Ovary (tissue), 9 donors: Measurements from ENCODE around the gene USH2A. TPM values are rescaled to one million over a fixed set of nuclear protein-coding genes. Genes with fewer than 3 reads are reported as not detected.

Experiments used
- DNase-seq, 5 donors: peaks; one replicate each; pipeline ENCODE4 v3.0.0-alpha.2; 2019 to 2020
- H3K27ac ChIP-seq, 2 donors: fragments of 200-600 bp; one replicate each; pipeline versions ENCODE4 v1.5.1 to v1.8.0; 2019 to 2022
- H3K27me3 ChIP-seq: fragments of 200-600 bp; one replicate; pipeline ENCODE4 v1.8.0; 2022
- H3K36me3 ChIP-seq: fragments of 200-600 bp; sonication (generic); one replicate; pipeline ENCODE4 v1.5.1; 2019
- H3K4me1 ChIP-seq: one replicate; pipeline ENCODE4 v1.8.1; 2013; ENCODE audit warnings: mild to moderate bottlenecking, moderate library complexity; ENCODE audit not compliant: insufficient read depth
- H3K4me3 ChIP-seq: fragments of 200-600 bp; sonication (generic); one replicate; pipeline ENCODE4 v1.5.1; 2017
- H3K9me3 ChIP-seq, 2 donors: fragments of 200-600 bp in 1 of 2; sonication (generic) in 1 of 2; one replicate each; pipeline versions ENCODE4 v1.5.1 to v1.8.1; 2013 to 2019; ENCODE audit warnings: mild to moderate bottlenecking in 1 of 2, moderate library complexity in 1 of 2
- EP300 ChIP-seq: sonication (generic); formaldehyde crosslinking; IDR thresholded peaks from one replicate; pipeline ENCODE4 v1.6.1; 2017; ENCODE audit warnings: antibody characterized with exemption
- POLR2A ChIP-seq: fragments of 450-650 bp; IDR thresholded peaks from one replicate; pipeline ENCODE4 v1.6.1; 2017; ENCODE audit warnings: antibody characterized with exemption, mild to moderate bottlenecking, moderate library complexity
- WGBS, 3 donors: extraction: QIAGEN DNeasy Blood & Tissue Kit in 1 of 3; methylation state at CpG; one replicate each; pipeline versions ENCODE4 v1.1.5 to v1.1.7; 2013 to 2017; 5-methylcytosine and 5-hydroxymethylcytosine counted together
- intact Hi-C, 4 donors: fragments of 100-400 bp; cut with DNase I; formaldehyde crosslinking; loops; one replicate each; pipeline versions ENCODE4 v1.11.0 to v1.15.1; 2022 to 2023
- polyA plus RNA-seq, 2 donors: library from polyadenylated mRNA; stranded (reverse); fragments of 200-250 nt in 1 of 2; fragments of 350-450 nt in 1 of 2; fragmentation: Illumina TruSeq in 1 of 2; extraction: RNeasy Lipid Tissue Mini Kit (QIAGEN cat#74804) in 1 of 2; gene quantifications; one replicate each; pipeline ENCODE4 v1.2.3, GENCODE V29; 2013 to 2014
- total RNA-seq, 7 donors: library from RNA; depleted of rRNA in 2 of 7; stranded (reverse); fragments of >200 nt in 2 of 7; fragmentation: NEBNext Ultra II Directional in 3 of 7; extraction: Animal tissue kit (Norgen Biotek cat#: 25700) in 3 of 7; gene quantifications; one replicate each; pipeline versions ENCODE4 v1.1.0 to v1.2.4, GENCODE V29; 2016 to 2023
- TF ChIP-seq, protein P1 (sequence below), 3 donors: fragments of 450-650 bp in 2 of 3; fragments of 200-600 bp in 1 of 3; IDR thresholded peaks; one replicate each; pipeline versions ENCODE4 v1.5.1 to v1.8.0; 2016 to 2022; ENCODE audit warnings: antibody characterized with exemption in 3 of 3, mild to moderate bottlenecking in 1 of 3
- donor health status: DM: no; HTN: no; CAD: no; lungs with moderate emphysema.
- donor health status: DM: no; HTN: no; CAD: no.
- donor health status: Bipolar disorder and iron deficiency.
- donor health status: DM: yes; HTN: yes; CAD: no.
- donor health status: DM: no; HTN: no; CAD: no.
- donor health status: DM: yes; HTN: yes; CAD: no.

Gene USH2A
- total and polyA plus RNA-seq, 9 donors: 0.01 to 0.11 TPM; not detected in 7

DNA sequence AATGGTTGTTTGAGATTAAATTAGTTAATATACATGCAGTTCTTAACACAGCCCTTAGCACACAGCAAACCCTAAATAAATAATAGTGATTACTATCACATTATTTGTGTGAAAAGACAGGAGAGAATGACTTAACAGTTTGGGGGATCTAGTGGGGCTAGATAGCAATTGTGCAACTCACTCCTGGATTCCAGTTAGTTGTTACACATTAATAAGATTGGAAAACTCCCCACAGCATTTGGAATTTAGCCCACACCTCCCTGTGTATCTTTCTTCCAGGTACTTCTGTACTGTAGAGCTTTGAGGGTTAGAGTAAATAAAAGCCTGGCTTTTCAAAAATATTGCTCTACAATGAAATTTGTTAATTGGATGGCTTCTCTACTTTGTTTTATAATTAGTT lies 763.0 kb downstream of the USH2A start:
- H3K36me3 ChIP-seq: no peaks in the 10 kb centered on the region
- H3K27ac ChIP-seq: no peak overlapping the region
- H3K9me3 ChIP-seq: no peaks in the 10 kb centered on the region
- TF ChIP-seq EP300: no peak
- TF ChIP-seq, protein P1, sequence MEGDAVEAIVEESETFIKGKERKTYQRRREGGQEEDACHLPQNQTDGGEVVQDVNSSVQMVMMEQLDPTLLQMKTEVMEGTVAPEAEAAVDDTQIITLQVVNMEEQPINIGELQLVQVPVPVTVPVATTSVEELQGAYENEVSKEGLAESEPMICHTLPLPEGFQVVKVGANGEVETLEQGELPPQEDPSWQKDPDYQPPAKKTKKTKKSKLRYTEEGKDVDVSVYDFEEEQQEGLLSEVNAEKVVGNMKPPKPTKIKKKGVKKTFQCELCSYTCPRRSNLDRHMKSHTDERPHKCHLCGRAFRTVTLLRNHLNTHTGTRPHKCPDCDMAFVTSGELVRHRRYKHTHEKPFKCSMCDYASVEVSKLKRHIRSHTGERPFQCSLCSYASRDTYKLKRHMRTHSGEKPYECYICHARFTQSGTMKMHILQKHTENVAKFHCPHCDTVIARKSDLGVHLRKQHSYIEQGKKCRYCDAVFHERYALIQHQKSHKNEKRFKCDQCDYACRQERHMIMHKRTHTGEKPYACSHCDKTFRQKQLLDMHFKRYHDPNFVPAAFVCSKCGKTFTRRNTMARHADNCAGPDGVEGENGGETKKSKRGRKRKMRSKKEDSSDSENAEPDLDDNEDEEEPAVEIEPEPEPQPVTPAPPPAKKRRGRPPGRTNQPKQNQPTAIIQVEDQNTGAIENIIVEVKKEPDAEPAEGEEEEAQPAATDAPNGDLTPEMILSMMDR (IDR thresholded peaks at IDR 0.05): no peak
- TF ChIP-seq POLR2A: no peak
- H3K4me3 ChIP-seq: no peak overlapping the region
- H3K27me3 ChIP-seq: no peaks in the 10 kb centered on the region
- no peak for DNase-seq
- intact Hi-C loops: no loop called here
- H3K4me1 ChIP-seq: no peaks in the 10 kb centered on the region

DNA sequence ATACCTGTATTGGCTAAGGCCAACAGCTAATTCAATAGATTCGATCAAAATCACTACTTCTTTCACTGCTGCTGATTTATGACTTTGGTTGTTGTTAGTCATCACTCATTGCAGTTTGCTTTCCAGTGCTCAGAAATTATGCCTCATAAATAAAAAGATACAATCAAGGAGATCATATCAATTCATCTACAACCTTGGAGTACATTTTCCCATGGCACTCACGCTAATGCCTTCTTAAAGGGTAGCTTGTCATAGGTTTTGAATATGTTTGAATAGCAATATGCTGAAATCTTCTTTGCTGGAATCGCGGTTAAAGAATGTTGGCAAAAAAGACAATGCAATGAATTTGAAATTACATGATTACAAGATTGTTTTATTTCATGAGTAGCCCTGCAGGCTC lies 766.2 kb downstream of the USH2A start:
- no peaks in the 10 kb centered on the region for H3K36me3 ChIP-seq
- no peaks in the 10 kb centered on the region for H3K4me1 ChIP-seq
- no peaks in the 10 kb centered on the region for H3K27me3 ChIP-seq
- no peak for DNase-seq
- no peaks in the 10 kb centered on the region for H3K9me3 ChIP-seq
- H3K4me3 ChIP-seq: no peak overlapping the region
- TF ChIP-seq EP300 (no peak), POLR2A (no peak)
- TF ChIP-seq, protein P1 (IDR thresholded peaks at IDR 0.05): no peak
- no peak overlapping the region for H3K27ac ChIP-seq
- intact Hi-C loops: no loop called here
- 88 to 93% (median 90%) methylated on average over 4 of the region's 4 CpGs for WGBS, 3 donors

DNA sequence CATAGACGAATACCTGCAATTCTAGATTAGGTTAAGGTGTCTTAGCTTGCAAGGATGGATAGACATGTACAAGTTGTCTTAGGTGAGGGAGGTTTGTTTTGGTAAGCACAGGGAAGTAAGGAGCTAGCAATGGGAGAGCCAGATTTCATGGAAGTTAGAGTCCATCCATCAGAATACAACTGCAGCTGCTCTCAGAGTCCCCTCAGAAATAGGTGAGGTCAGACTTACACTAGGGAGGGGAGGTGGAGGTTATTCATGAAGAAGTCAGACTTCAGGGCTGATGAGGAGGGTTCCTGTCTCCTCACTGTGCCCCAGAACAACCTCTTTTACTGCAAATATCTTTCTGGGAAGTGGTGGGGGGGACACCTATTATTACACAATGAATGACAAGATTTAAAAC lies 770.9 kb downstream of the USH2A start:
- TF ChIP-seq EP300: no peak
- TF ChIP-seq, protein P1 (IDR thresholded peaks at IDR 0.05): no peak
- no peak for TF ChIP-seq POLR2A
- Histone ChIP-seq H3K4me3 (no peak overlapping the region), H3K9me3 (no peaks in the 10 kb centered on the region), H3K27ac (no peak overlapping the region), H3K36me3 (no peaks in the 10 kb centered on the region), H3K4me1 (peaks cover 2% of the 10 kb centered on the region), H3K27me3 (no peaks in the 10 kb centered on the region)
- DNase-seq: no peak
- intact Hi-C loops: no loop called here
- WGBS, 3 donors: 69 to 81% (median 73%) methylated on average over 1 of the region's 1 CpG

DNA sequence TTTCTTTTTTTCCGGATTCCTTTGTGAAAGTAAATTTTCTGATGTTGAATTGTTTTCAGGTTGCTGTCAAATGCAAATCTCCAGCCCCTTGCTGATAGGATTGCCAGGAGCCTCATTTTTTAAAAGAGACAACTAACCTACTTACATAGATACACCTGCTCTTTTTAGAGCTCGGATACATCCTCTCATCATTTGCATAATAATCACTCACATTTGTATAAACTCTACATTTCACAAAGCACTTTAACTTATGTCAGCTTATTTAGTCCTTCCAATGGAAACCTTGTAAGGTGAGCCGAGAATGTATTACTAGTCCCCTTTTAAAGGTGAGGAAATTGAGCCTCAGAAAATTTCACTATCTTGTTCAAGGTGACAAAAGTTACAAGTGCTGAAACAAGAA lies 771.4 kb downstream of the USH2A start:
- Histone ChIP-seq H3K27me3 (no peaks in the 10 kb centered on the region), H3K9me3 (no peaks in the 10 kb centered on the region), H3K4me3 (no peak overlapping the region), H3K4me1 (peaks cover 2% of the 10 kb centered on the region), H3K27ac (no peak overlapping the region), H3K36me3 (no peaks in the 10 kb centered on the region)
- TF ChIP-seq, protein P1 (IDR thresholded peaks at IDR 0.05): no peak
- TF ChIP-seq POLR2A (no peak), EP300 (no peak)
- DNase-seq: no peak
- intact Hi-C loops: no loop called here
- 25 to 37% (median 27%) methylated on average over 3 of the region's 3 CpGs for WGBS, 3 donors
